SW 1271 (cell line): ENCODE measurements around the gene CSMD2.

Experiments
- DNase-seq, 2 experiments: peaks; one replicate each; lab custom pipeline; 2025; lab: John Stamatoyannopoulos, UW

The CSMD2 gene

GRCh38 chr1:33899746-33900145 is 265.3 kb downstream of the CSMD2 start:
- no peak for DNase-seq

- DNase-seq, result no peak
These were observed 266.1 kb downstream of the CSMD2 start for GRCh38 chr1:33898881-33899280.

- no peak for DNase-seq
These were observed 266.6 kb downstream of the CSMD2 start for GRCh38 chr1:33898406-33898805.

- DNase-seq, result no peak
These were observed 267.8 kb downstream of the CSMD2 start for GRCh38 chr1:33897092-33897725.

- no peak for DNase-seq
These were observed 269.1 kb downstream of the CSMD2 start for GRCh38 chr1:33895976-33896375.

GRCh38 chr1:33895396-33895795 is 269.6 kb downstream of the CSMD2 start:
- DNase-seq, result no peak

GRCh38 chr1:33893147-33893830 is 271.7 kb downstream of the CSMD2 start:
- DNase-seq, result no peak

- DNase-seq, result no peak
These were observed 278.5 kb downstream of the CSMD2 start for GRCh38 chr1:33886496-33886895.

- DNase-seq, result no peak
These were observed 284.7 kb downstream of the CSMD2 start for GRCh38 chr1:33880305-33880704.

GRCh38 chr1:33878392-33878791 is 286.6 kb downstream of the CSMD2 start:
- no peak for DNase-seq

- DNase-seq, result no peak
These were observed 287.9 kb downstream of the CSMD2 start for GRCh38 chr1:33876970-33877650.

- DNase-seq, result no peak
These were observed 289.2 kb downstream of the CSMD2 start for GRCh38 chr1:33875862-33876261.

- DNase-seq, result no peak
These were observed 290.4 kb downstream of the CSMD2 start for GRCh38 chr1:33874636-33875035.

GRCh38 chr1:33872683-33873082 is 292.3 kb downstream of the CSMD2 start:
- DNase-seq, result no peak

- DNase-seq, result no peak
These were observed 292.8 kb downstream of the CSMD2 start for GRCh38 chr1:33872275-33872674.

- no peak for DNase-seq
These were observed 297.3 kb downstream of the CSMD2 start for GRCh38 chr1:33867684-33868083.

GRCh38 chr1:33866281-33866680 is 298.7 kb downstream of the CSMD2 start:
- no peak for DNase-seq

- DNase-seq, result no peak
These were observed 300.3 kb downstream of the CSMD2 start for GRCh38 chr1:33864460-33865389.

GRCh38 chr1:33863779-33864178 is 301.3 kb downstream of the CSMD2 start, which contains the start of gene HMGB4:
Gene HMGB4, plus strand, starts transcription at chr1:33864079. Its CDS starts 113 bp downstream, at chr1:33864192.
- DNase-seq, result no peak

GRCh38 chr1:33860671-33861070 is 304.4 kb downstream of the CSMD2 start:
- no peak for DNase-seq

GRCh38 chr1:33854091-33854490 is 310.9 kb downstream of the CSMD2 start:
- no peak for DNase-seq

- no peak for DNase-seq
These were observed 311.6 kb downstream of the CSMD2 start for GRCh38 chr1:33853431-33853830.
